GM12878 (cell line): Measurements from ENCODE around the gene LSMEM2. TPM values are rescaled to one million over a fixed set of nuclear protein-coding genes. Genes with fewer than 3 reads are reported as not detected.

Experiments used
- ATAC-seq: fragments of 200-7000 bp; cut with Tn5 transposase; 3 replicates; pipeline ENCODE4 v1.9.1; 2020; ENCODE audit warnings: mild to moderate bottlenecking, moderate library complexity
- BruUV-seq: library from RNA; stranded (reverse); fragments of 400-500 nt; replicated peaks from 2 replicates; lab custom pipeline; 2021; lab: Mats Ljungman, UMichigan
- CTCF ChIA-PET: fragments of 300-600 bp; sonication (Branson Sonifier 250); formaldehyde crosslinking; extraction: SDS; loops from one replicate; lab custom pipeline; 2021; ENCODE audit warnings: inconsistent platforms; lab: Yijun Ruan, JAX
- POLR2A ChIA-PET: fragments of 350-600 bp; formaldehyde crosslinking; extraction: SDS; loops from one replicate; lab custom pipeline; 2021; ENCODE audit warnings: inconsistent platforms; lab: Charles Lee
- RAD21 ChIA-PET: fragments of 300-600 bp; sonication (Branson Sonifier 250); formaldehyde crosslinking; loops from one replicate; lab custom pipeline; 2023; ENCODE audit warnings: antibody characterized with exemption; ENCODE audit not compliant: unreplicated experiment; lab: Charles Lee
- SMC1A ChIA-PET: fragments of 300-600 bp; sonication (Branson Sonifier 250); formaldehyde crosslinking; loops from one replicate; lab custom pipeline; 2023; ENCODE audit not compliant: unreplicated experiment, uncharacterized antibody; lab: Charles Lee
- DNase-seq: peaks from one replicate; pipeline ENCODE4 v3.0.0-alpha.2; 2011; ENCODE audit warnings: low read depth, low spot score
- FAIRE-seq: peaks from 3 replicates; lab custom pipeline; 2011; peaks lifted over from hg19 to GRCh38; lab: Jason Lieb, UNC
- H2AFZ ChIP-seq: 2 replicates; pipeline ENCODE4 v1.6.0; 2011; ENCODE audit warnings: low read depth, low read length, control low read depth; ENCODE audit not compliant: control insufficient read depth
- H3K27ac ChIP-seq: 2 replicates; pipeline ENCODE4 v1.5.1; 2011; ENCODE audit warnings: control low read depth; ENCODE audit not compliant: control insufficient read depth, insufficient read depth
- H3K27me3 ChIP-seq, 2 experiments: replicated peaks in 1 of 2; 2 replicates each; pipeline versions ENCODE4 v1.6.0 to v1.6.1; 2011; ENCODE audit warnings: low read length in 1 of 2; ENCODE audit not compliant: control insufficient read depth in 2 of 2, insufficient read depth in 2 of 2
- H3K36me3 ChIP-seq, 2 experiments: 2 replicates each; pipeline ENCODE4 v1.5.1; 2011; ENCODE audit warnings: low read length in 1 of 2; ENCODE audit not compliant: control insufficient read depth in 2 of 2, insufficient read depth in 2 of 2
- H3K4me1 ChIP-seq: 2 replicates; pipeline ENCODE4 v1.6.1; 2011; ENCODE audit warnings: mild to moderate bottlenecking, low read length, moderate library complexity, mixed read lengths; ENCODE audit not compliant: control insufficient read depth, insufficient read depth
- H3K4me2 ChIP-seq: 2 replicates; pipeline ENCODE4 v1.6.0; 2011; ENCODE audit warnings: control low read depth; ENCODE audit not compliant: control insufficient read depth, insufficient read depth
- H3K4me3 ChIP-seq: fragments of 200-600 bp; sonication (generic); 2 replicates; pipeline ENCODE4 v1.5.1; 2016
- H3K79me2 ChIP-seq: 2 replicates; pipeline ENCODE4 v1.6.0; 2011; ENCODE audit warnings: low read length; ENCODE audit not compliant: control insufficient read depth, insufficient read depth
- H3K9ac ChIP-seq: 2 replicates; pipeline ENCODE4 v1.8.0; 2011; ENCODE audit warnings: low read length, control low read depth, mixed read lengths; ENCODE audit not compliant: control insufficient read depth, insufficient read depth
- H3K9me3 ChIP-seq: replicated peaks from 3 replicates; pipeline ENCODE4 v1.5.1; 2011; ENCODE audit warnings: mild to moderate bottlenecking, low read length; ENCODE audit not compliant: control insufficient read depth, insufficient read depth
- H4K20me1 ChIP-seq: 2 replicates; pipeline ENCODE4 v1.6.0; 2011; ENCODE audit not compliant: control insufficient read depth, insufficient read depth
- CBX5 ChIP-seq: sonication (generic); IDR thresholded peaks from 2 replicates; pipeline ENCODE4 v1.6.1; 2016; ENCODE audit warnings: low read depth, moderate library complexity, mild to moderate bottlenecking, inconsistent platforms
- IRF3 ChIP-seq: fragments of 450-650 bp; IDR thresholded peaks from 2 replicates; pipeline ENCODE4 v1.6.1; 2014; ENCODE audit warnings: mild to moderate bottlenecking
- JUND ChIP-seq: IDR thresholded peaks from 2 replicates; pipeline ENCODE4 v1.6.1; 2012; ENCODE audit warnings: low read depth, mild to moderate bottlenecking, low read length, improper control_type of control experiment, moderate library complexity
- NBN ChIP-seq: fragments of 450-650 bp; IDR thresholded peaks from 2 replicates; pipeline ENCODE4 v1.6.1; 2016
- SREBF1 ChIP-seq: IDR thresholded peaks from 2 replicates; pipeline ENCODE4 v1.6.1; 2012; ENCODE audit warnings: mild to moderate bottlenecking, low read length
- SRF ChIP-seq, 2 experiments: IDR thresholded peaks; 2 replicates each; pipeline ENCODE4 v1.6.1; 2011; ENCODE audit warnings: low read depth in 2 of 2, low read length in 2 of 2, mild to moderate bottlenecking in 1 of 2, moderate library complexity in 1 of 2
- STAT1 ChIP-seq: fragments of 450-650 bp; conservative IDR thresholded peaks from 2 replicates; pipeline ENCODE4 v1.6.1; 2014; ENCODE audit warnings: antibody characterized with exemption, mild to moderate bottlenecking
- STAT3 ChIP-seq: IDR thresholded peaks from 2 replicates; pipeline ENCODE4 v1.6.1; 2011; ENCODE audit warnings: low read depth, low read length, improper control_type of control experiment
- WGBS: methylation state at CpG from one replicate; pipeline ENCODE4 v1.1.6; 2016; ENCODE audit warnings: low lambda C conversion rate; ENCODE audit not compliant: insufficient replicate concordance, insufficient coverage; ENCODE audit errors: missing lambda C conversion rate; 5-methylcytosine and 5-hydroxymethylcytosine counted together
- in situ Hi-C: fragments of 300-500 bp; cut with MboI; formaldehyde crosslinking; loops from 9 replicates; pipeline ENCODE4 v1.14.3; 2018; ENCODE audit warnings: mixed read lengths
- intact Hi-C: fragments of 100-400 bp; cut with micrococcal nuclease; formaldehyde crosslinking; loops from one replicate; pipeline ENCODE4 v1.14.2; 2022; ENCODE audit not compliant: unreplicated experiment
- polyA plus RNA-seq, 11 experiments: library from polyadenylated mRNA; depleted of rRNA in 4 of 11; unstranded in 6 of 11; stranded (reverse) in 5 of 11; fragments of >200 nt; fragmentation: Nextera tagmentation in 4 of 11; fragmentation: Illumina TruSeq in 1 of 11; extraction: Ambion mirVana in 4 of 11; extraction: Trizol in 1 of 11; gene quantifications; 1 replicate in 1 of 11; 2 replicates in 10 of 11; pipeline versions ENCODE4 v1.2.1 to v1.2.3, GENCODE V29; 2011 to 2016; ENCODE audit warnings: inconsistent platforms in 2 of 11, missing spikeins in 2 of 11, low read depth in 1 of 11
- total RNA-seq, 4 experiments: library from RNA; depleted of rRNA in 3 of 4; stranded (reverse); fragments of >200 nt in 3 of 4; fragmentation: Illumina TruSeq in 1 of 4; extraction: Trizol in 1 of 4; gene quantifications; 2 replicates each; pipeline versions ENCODE4 v1.2.1 to v1.2.3, GENCODE V29; 2013 to 2021

LSMEM2 gene
- total and polyA plus RNA-seq, 10 of the 15 experiments (the other 5 are each of a cell fraction or from before 2014, with no cell fraction given): 0.17 TPM; not detected in 9

- H4K20me1 ChIP-seq: no peaks in the 10 kb centered on the region
- no peak overlapping the region for H2AFZ ChIP-seq
- ATAC-seq (no peak), DNase-seq (no peak), FAIRE-seq (no peak)
- no peaks in the 10 kb centered on the region for H3K27me3 ChIP-seq
- 82% methylated on average over 18 of the region's 18 CpGs for WGBS
- peaks cover 4% of the 10 kb centered on the region for H3K4me1 ChIP-seq
- intact Hi-C loops (loop anchor here (5.0 kb wide), 1 partner anchor 40 kb away; no protein-coding TSS in a partner anchor), in situ Hi-C loops (no loop called here)
- ChIA-PET SMC1A (no interaction called here), RAD21 (interaction anchor here (0.9 to 1.2 kb wide), 2 partner anchors 35 to 40 kb away, joined by 3 read pairs; no protein-coding TSS in a partner anchor), POLR2A (no interaction called here), CTCF (interaction anchor here (3.2 to 3.5 kb wide), 2 partner anchors 28 to 37 kb away, joined by 10 to 22 read pairs; no protein-coding TSS in a partner anchor)
- TF ChIP-seq JUND: no peak
- peaks cover 5% of the 10 kb centered on the region for H3K79me2 ChIP-seq
- H3K27ac ChIP-seq: no peak overlapping the region
- no peak overlapping the region for H3K9ac ChIP-seq
- H3K36me3 ChIP-seq: no peaks in the 10 kb centered on the region
- no peak overlapping the region for H3K4me3 ChIP-seq
- H3K4me2 ChIP-seq: no peak overlapping the region
- BruUV-seq: no TSS peak
- H3K9me3 ChIP-seq: no peaks in the 10 kb centered on the region
These were observed 18.0 kb downstream of the LSMEM2 start for GRCh38 chr3:50296721-50297383.

- DNase-seq (no peak), FAIRE-seq (no peak), ATAC-seq (no peak)
- intact Hi-C loops: loop anchor here (5.0 kb wide), 1 partner anchor 40 kb away; no protein-coding TSS in a partner anchor
- no peaks in the 10 kb centered on the region for H3K27me3 ChIP-seq
- no peak overlapping the region for H2AFZ ChIP-seq
- RAD21 ChIA-PET: interaction anchor here (0.9 to 1.2 kb wide), 3 partner anchors 27 to 39 kb away, joined by 3 read pairs; no protein-coding TSS in a partner anchor
- H3K4me3 ChIP-seq: no peak overlapping the region
- in situ Hi-C loops: no loop called here
- H3K4me2 ChIP-seq: no peak overlapping the region; the same call in 1 of the 2 replicates
- H3K27ac ChIP-seq: no peak overlapping the region
- peaks cover 4% of the 10 kb centered on the region for H3K4me1 ChIP-seq
- H3K79me2 ChIP-seq: peaks cover 2% of the 10 kb centered on the region; the same call in 1 of the 2 replicates
- H3K9ac ChIP-seq: no peak overlapping the region
- WGBS: 100% methylated on average over 2 of the region's 2 CpGs
- SMC1A ChIA-PET: no interaction called here
- no peaks in the 10 kb centered on the region for H3K9me3 ChIP-seq
- H3K36me3 ChIP-seq: no peaks in the 10 kb centered on the region
- no peak for TF ChIP-seq IRF3
- TF ChIP-seq STAT3: no peak
- TF ChIP-seq NBN: no peak
- no peak for TF ChIP-seq STAT1
- no peak for TF ChIP-seq SRF (IDR thresholded peaks at IDR 0.05; ENCODE audit: low read depth in 2 of 2, low read length in 2 of 2)
- TF ChIP-seq SREBF1: no peak
- no peak for TF ChIP-seq CBX5
- CTCF ChIA-PET: interaction anchor here (3.2 to 3.5 kb wide), 2 partner anchors 27 to 37 kb away, joined by 10 to 22 read pairs; no protein-coding TSS in a partner anchor
- no peaks in the 10 kb centered on the region for H4K20me1 ChIP-seq
- POLR2A ChIA-PET: interaction anchor here (2.7 kb wide), 1 partner anchor 53 kb away, joined by 11 read pairs; the partner anchor contains the start of genes CYB561D2 and NPRL2
- no TSS peak for BruUV-seq
These were observed 18.5 kb downstream of the LSMEM2 start for GRCh38 chr3:50297384-50297775.
